Testis (tissue), 2 donors: ENCODE data around the gene GBP7.

ENCODE experiments used
- CTCF ChIP-seq, 3 experiments: fragments of 450-650 bp in 2 of 3; fragments of 200-600 bp in 1 of 3; sonication (generic) in 1 of 3; IDR thresholded peaks; one replicate each; pipeline ENCODE4 v1.5.1; 2016 to 2019; ENCODE audit warnings: antibody characterized with exemption in 3 of 3, mild to moderate bottlenecking in 2 of 3, moderate library complexity in 1 of 3
- POLR2A ChIP-seq: fragments of 450-650 bp; IDR thresholded peaks from one replicate; pipeline ENCODE4 v1.6.1; 2017; ENCODE audit warnings: antibody characterized with exemption, mild to moderate bottlenecking, moderate library complexity

GRCh38 chr1:89146721-89147120 is 29.1 kb downstream of the GBP7 start:
- TF ChIP-seq CTCF (IDR thresholded peaks at IDR 0.05) (no peak), POLR2A (no peak)
